IPS-20b (cell line): ENCODE data around the gene ZBTB7A.

Experiments
- H3K27ac ChIP-seq: one replicate; pipeline ENCODE4 v1.5.1; 2013; ENCODE audit warnings: low read length
- H3K27me3 ChIP-seq: 2 replicates; pipeline ENCODE4 v1.6.1; 2013; ENCODE audit warnings: mild to moderate bottlenecking, low read length, inconsistent platforms; ENCODE audit not compliant: insufficient read depth
- H3K36me3 ChIP-seq: 2 replicates; pipeline ENCODE4 v1.6.1; 2013; ENCODE audit warnings: low read depth, mild to moderate bottlenecking, inconsistent platforms, low read length, moderate library complexity; ENCODE audit not compliant: insufficient read depth
- H3K4me1 ChIP-seq: 2 replicates; pipeline ENCODE4 v1.6.1; 2013; ENCODE audit warnings: mild to moderate bottlenecking, control low read depth, inconsistent platforms, low read length, moderate library complexity; ENCODE audit not compliant: insufficient read depth
- H3K4me3 ChIP-seq: 2 replicates; pipeline ENCODE4 v1.5.1; 2013; ENCODE audit warnings: mild to moderate bottlenecking, low read length, inconsistent platforms
- H3K9ac ChIP-seq: 2 replicates; pipeline ENCODE4 v1.6.1; 2013; ENCODE audit warnings: low read depth, mild to moderate bottlenecking, inconsistent platforms, low read length, moderate library complexity
- H3K9me3 ChIP-seq: 2 replicates; pipeline ENCODE4 v1.6.1; 2013; ENCODE audit warnings: mild to moderate bottlenecking, low read depth, low read length, inconsistent platforms; ENCODE audit not compliant: insufficient read depth

ZBTB7A gene

DNA sequence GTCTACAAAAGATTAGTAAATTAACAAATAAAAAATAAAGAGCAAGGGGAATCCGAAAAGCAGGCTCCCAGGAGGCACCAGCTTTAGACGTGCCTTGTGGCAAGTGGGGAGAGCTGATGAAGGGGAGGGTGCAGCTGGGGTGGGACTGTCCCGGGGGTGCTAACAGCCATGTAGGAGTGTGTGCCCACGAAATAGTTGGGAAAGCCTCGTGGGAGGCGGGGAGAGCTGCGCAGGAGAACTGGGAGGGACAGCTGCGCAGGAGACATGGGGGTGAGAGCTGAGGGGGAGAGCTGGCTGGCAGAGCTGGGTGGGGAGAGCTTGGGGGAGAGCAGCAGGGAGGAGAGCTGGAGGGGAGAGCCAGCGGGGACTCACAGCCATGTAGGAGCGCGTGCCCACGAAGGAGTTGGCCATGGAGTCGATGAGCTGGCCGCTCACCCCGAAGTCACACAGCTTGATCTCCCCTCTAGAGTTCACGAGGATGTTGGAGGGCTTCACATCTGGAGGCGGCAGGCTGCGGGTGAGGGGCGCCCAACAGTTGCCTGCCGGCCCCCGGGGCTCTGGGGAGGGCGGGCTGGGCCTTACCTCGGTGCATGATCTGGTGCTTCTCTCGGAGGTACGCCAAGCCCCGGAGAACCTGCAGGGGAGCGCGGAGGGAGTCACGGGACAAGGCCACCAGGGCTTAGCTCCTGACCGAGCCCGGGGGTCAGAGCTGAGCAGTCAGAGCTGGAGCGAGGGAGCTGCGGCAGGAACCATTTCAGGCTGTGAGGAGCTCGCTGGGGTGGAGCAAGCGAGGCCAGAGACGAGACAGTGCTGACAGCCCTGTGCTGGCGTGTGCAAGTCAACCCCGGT, 34.2 kb upstream of the ZBTB7A start:
- Histone ChIP-seq H3K9ac (no peak overlapping the region), H3K36me3 (peaks cover 83% of the 10 kb centered on the region)

GRCh38 chr19:4099041-4099764, 32.5 kb upstream of the ZBTB7A start:
- Histone ChIP-seq H3K27ac (no peak overlapping the region), H3K4me1 (no peaks in the 10 kb centered on the region), H3K4me3 (no peak overlapping the region), H3K9me3 (no peaks in the 10 kb centered on the region), H3K9ac (no peak overlapping the region), H3K36me3 (peaks cover 79% of the 10 kb centered on the region), H3K27me3 (no peaks in the 10 kb centered on the region)

More for the DNA sequence above, 34.2 kb upstream of the ZBTB7A start:
- Histone ChIP-seq H3K4me3 (no peak overlapping the region), H3K9me3 (no peaks in the 10 kb centered on the region), H3K27ac (no peak overlapping the region), H3K4me1 (no peaks in the 10 kb centered on the region), H3K27me3 (no peaks in the 10 kb centered on the region)

- Histone ChIP-seq H3K27me3 (no peaks in the 10 kb centered on the region), H3K27ac (no peak overlapping the region), H3K9ac (no peak overlapping the region), H3K4me1 (no peaks in the 10 kb centered on the region), H3K9me3 (no peaks in the 10 kb centered on the region), H3K4me3 (no peak overlapping the region), H3K36me3 (peaks cover 77% of the 10 kb centered on the region)
Observed at GRCh38 chr19:4098493-4098892, 31.8 kb upstream of the ZBTB7A start.

DNA sequence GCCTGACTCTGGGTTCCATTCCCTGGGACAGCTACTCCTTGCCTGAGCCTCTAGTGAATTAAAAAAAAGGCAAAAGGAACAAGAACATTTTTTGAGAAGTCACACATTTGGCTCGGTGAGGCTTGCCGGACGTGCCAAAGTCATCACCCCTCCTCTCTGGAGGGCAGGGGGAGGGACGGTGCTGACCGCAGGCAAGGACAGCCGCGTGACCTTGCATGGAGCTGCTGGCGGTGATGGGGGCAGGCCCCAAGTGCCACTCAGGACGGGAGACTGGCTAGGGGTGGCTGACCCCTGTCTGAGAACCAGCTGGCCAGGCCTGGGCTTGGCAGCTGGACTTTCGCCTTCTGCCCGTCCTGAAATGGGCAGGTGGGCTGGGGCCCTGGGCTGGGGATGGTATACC, 30.8 kb upstream of the ZBTB7A start:
- H3K9ac ChIP-seq, result no peak overlapping the region
- H3K27me3 ChIP-seq, result no peaks in the 10 kb centered on the region
- H3K9me3 ChIP-seq, result no peaks in the 10 kb centered on the region
- no peak overlapping the region for H3K27ac ChIP-seq
- no peak overlapping the region for H3K4me3 ChIP-seq
- peaks cover 75% of the 10 kb centered on the region for H3K36me3 ChIP-seq
- H3K4me1 ChIP-seq, result no peaks in the 10 kb centered on the region

DNA sequence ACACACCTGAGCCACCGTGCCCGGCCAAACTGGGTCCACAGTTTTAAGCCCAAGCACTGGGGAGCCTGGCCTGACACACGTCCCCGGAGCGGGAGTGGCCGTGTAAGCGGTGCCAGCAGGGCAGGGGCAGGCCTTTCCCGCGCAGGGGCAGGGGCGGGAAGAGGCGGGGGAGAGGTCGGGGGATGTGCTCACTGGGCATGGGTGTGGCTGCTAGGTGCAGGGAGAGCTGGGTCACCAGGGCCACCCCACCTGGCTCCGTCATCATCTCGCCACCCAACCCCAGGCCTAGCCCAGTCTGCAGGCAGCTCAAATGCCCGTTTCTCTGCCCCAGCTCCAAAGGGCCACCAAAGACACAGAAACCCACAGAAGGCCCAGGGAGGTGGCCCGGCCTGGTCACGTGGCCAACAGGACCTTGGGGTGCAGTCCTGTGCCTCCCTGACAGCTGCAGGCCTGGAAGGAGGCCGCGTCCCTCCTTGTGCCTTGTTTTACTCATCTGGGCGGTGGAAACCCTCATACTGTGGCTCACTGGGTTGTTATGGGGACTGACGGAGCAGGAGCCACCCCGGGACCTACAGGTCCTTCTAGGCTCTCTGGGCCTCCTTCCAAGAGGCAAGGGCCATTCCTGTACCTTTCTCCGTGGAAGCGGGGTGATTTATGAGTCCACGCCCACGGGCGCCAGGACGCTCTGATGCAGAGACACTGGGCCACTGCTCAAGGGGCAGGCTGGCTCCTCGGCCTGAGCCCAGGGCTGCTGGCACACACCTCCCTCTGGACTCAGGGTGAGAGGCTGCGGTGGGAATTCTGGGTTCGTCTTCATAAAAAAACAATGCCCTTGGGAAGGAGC, 29.6 kb upstream of the ZBTB7A start:
- H3K4me1 ChIP-seq, result no peaks in the 10 kb centered on the region
- H3K27ac ChIP-seq, result no peak overlapping the region
- no peaks in the 10 kb centered on the region for H3K9me3 ChIP-seq
- H3K27me3 ChIP-seq, result no peaks in the 10 kb centered on the region
- H3K4me3 ChIP-seq, result no peak overlapping the region
- H3K9ac ChIP-seq, result no peak overlapping the region
- H3K36me3 ChIP-seq, result peaks cover 71% of the 10 kb centered on the region

- no peak overlapping the region for H3K9ac ChIP-seq
- H3K27me3 ChIP-seq, result no peaks in the 10 kb centered on the region
- H3K9me3 ChIP-seq, result no peaks in the 10 kb centered on the region
- H3K4me3 ChIP-seq, result no peak overlapping the region
- no peaks in the 10 kb centered on the region for H3K4me1 ChIP-seq
- no peak overlapping the region for H3K27ac ChIP-seq
- peaks cover 70% of the 10 kb centered on the region for H3K36me3 ChIP-seq
Observed at GRCh38 chr19:4095488-4095844, 28.8 kb upstream of the ZBTB7A start.

DNA sequence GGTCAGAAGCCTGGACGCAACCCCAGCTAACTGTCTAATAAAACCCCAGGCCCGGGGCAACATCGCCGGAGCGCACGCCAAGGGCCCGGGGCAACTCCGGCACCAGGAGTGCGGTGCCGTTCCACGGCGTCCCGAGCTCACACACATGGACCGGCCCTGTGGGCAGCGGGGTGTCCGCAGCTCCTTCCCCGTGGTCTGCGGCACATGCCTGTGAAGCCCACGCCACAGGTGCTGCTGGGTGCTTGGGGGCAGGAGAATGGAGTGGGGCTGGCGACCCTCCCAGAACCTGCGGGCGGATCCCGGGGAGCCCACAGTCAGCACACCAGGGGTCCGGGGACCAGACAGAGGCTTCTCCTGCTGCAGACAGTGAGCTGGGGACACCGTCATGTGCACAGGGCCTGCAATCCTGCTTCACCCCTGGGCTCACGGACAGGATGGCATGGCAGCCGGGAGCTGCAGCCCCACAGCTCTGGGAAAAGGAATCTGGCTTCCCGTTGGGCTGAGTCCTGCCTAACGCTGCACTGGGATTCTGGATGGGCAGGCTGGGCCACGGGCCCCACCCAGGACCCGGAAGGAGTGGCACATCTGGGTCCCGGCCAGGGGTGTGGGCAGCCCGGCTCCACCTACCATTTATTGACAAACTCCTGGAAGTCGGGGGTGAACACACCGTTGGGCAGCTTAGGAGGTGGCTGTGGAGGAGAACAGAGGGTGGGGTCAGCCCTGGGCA, 28.2 kb upstream of the ZBTB7A start:
- Histone ChIP-seq H3K27me3 (no peaks in the 10 kb centered on the region), H3K4me1 (no peaks in the 10 kb centered on the region), H3K9ac (no peak overlapping the region), H3K27ac (no peak overlapping the region), H3K36me3 (peaks cover 70% of the 10 kb centered on the region), H3K4me3 (no peak overlapping the region), H3K9me3 (no peaks in the 10 kb centered on the region)

- H3K4me3 ChIP-seq, result no peak overlapping the region
- no peak overlapping the region for H3K9ac ChIP-seq
- H3K9me3 ChIP-seq, result no peaks in the 10 kb centered on the region
- no peaks in the 10 kb centered on the region for H3K27me3 ChIP-seq
- no peak overlapping the region for H3K27ac ChIP-seq
- peaks cover 71% of the 10 kb centered on the region for H3K36me3 ChIP-seq
- H3K4me1 ChIP-seq, result no peaks in the 10 kb centered on the region
Observed at GRCh38 chr19:4094291-4094690, 27.6 kb upstream of the ZBTB7A start.

GRCh38 chr19:4093643-4094175, 27.0 kb upstream of the ZBTB7A start:
- H3K9me3 ChIP-seq, result no peaks in the 10 kb centered on the region
- H3K4me3 ChIP-seq, result no peak overlapping the region
- no peak overlapping the region for H3K9ac ChIP-seq
- no peak overlapping the region for H3K27ac ChIP-seq
- H3K36me3 ChIP-seq, result peaks cover 71% of the 10 kb centered on the region
- H3K4me1 ChIP-seq, result no peaks in the 10 kb centered on the region
- no peaks in the 10 kb centered on the region for H3K27me3 ChIP-seq

DNA sequence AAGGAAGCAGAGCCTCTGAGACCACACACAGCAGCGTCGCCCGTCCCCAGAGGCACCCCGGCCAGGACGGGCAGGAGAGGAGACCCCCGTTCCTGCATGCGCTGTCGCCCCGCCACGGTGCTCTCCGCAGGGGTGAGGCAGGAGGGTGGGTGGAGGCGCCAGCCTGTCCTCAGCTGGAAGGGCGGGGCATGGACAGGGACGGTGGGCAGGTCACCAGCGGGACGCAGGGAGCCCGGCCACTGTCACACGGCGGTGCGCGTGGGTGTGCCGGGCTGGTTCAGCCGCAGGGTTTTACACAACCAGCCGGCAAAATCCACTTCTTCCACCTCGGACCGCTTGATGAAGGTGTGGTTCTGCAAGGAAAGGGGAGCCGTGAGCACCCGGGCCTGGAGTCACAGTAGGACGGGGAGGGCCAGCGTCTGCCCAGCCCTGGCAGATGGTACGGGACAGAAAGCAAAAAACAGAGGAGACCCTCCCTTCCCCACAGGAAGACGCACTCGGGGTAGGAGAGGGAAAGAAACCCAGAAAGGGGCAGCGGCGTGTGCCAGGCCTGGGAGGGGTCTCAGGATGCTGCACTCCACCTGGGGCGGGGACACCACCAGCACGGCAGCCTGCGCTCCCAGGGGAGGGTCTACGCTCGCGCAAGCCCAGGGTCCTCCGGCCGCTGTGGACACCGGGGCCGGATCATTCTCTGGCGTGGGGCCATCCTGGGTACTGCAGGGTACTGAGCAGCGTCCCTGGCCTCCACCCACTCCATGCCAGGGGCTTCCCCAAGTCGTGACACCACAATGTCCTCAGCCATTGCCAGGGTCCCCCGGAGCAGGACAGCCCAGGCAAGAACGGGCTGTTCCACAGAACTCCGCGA, 23.9 kb upstream of the ZBTB7A start:
- H3K27me3 ChIP-seq, result no peaks in the 10 kb centered on the region
- peaks cover 47% of the 10 kb centered on the region for H3K36me3 ChIP-seq
- H3K9me3 ChIP-seq, result no peaks in the 10 kb centered on the region
- no peak overlapping the region for H3K27ac ChIP-seq
- H3K4me1 ChIP-seq, result no peaks in the 10 kb centered on the region
- no peak overlapping the region for H3K9ac ChIP-seq
- no peak overlapping the region for H3K4me3 ChIP-seq
